GM21717 (cell line): Measurements from ENCODE around the gene TPD52L3.

Experiments used
- ATAC-seq: cut with Tn5 transposase; IDR thresholded peaks from one replicate; pipeline ENCODE4 v1.9.1; 2021; ENCODE audit warnings: mild to moderate bottlenecking, moderate library complexity; ENCODE audit not compliant: unreplicated experiment

TPD52L3 gene

DNA sequence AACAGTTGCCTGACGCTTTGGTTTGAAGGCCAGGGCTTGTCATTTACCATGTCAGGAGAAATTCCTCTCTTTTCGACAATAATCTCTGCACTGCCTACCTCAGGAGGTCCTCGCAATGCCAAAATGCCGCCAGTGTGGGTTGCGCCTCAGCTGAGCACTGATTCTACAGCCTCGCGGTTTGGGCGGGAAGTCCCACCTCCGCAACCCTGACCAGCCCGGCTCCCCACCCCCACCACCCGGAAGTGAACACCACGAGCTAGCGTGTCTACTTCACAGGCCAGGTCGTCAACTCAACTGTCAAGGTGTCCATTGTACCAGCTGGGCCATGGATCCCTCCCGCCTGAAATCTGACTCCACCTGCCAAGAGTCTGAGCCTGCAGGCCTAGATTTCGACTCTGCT, at the start of gene TPD52L3:
TPD52L3 (plus strand) TSS at position 273 of the 400 bp plus-strand sequence. CDS start 221 bp downstream, outside the sequence.
- no peak for ATAC-seq

- ATAC-seq = no peak
These were observed 26.3 kb upstream of the TPD52L3 start for GRCh38 chr9:6301858-6302257.

- ATAC-seq = no peak
These were observed 25.8 kb upstream of the TPD52L3 start for GRCh38 chr9:6302417-6302816.

- no peak for ATAC-seq
These were observed 23.9 kb upstream of the TPD52L3 start for GRCh38 chr9:6304232-6304631.

DNA sequence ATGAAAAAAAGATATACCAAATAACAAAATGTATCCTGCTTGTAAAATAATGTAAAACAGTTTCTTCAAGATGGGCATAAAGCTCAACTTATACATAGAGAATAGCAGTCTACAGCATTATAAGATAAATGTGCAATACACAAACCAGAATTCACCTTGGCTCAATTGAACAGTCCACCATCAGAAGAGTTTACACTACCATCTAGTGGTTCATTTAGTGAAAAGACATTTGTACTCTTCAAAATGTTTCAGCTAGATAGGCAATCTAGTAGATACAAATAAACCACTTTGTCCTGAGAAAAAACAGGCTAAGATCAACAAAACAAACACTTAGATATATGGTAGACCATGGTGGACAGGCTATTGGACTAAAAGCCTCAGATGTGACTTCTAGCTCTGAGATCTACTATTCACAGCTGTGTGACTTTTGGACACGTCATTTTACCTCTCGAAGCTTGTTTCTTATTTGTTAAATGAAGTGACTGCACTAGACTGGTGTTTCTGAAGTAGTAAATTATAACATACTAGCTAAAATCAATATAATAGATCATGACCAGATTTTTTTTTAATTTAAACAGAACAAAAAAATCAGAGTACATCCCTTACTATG, 22.1 kb upstream of the TPD52L3 start:
- no peak for ATAC-seq

- ATAC-seq = no peak
These were observed 20.6 kb upstream of the TPD52L3 start for GRCh38 chr9:6307551-6308096.

- no peak for ATAC-seq
These were observed 2.9 kb downstream of the TPD52L3 start for GRCh38 chr9:6330958-6331634.

GRCh38 chr9:6334305-6334704, 6.1 kb downstream of the TPD52L3 start:
- no peak for ATAC-seq

GRCh38 chr9:6348766-6349165, 20.6 kb downstream of the TPD52L3 start:
- ATAC-seq = no peak

DNA sequence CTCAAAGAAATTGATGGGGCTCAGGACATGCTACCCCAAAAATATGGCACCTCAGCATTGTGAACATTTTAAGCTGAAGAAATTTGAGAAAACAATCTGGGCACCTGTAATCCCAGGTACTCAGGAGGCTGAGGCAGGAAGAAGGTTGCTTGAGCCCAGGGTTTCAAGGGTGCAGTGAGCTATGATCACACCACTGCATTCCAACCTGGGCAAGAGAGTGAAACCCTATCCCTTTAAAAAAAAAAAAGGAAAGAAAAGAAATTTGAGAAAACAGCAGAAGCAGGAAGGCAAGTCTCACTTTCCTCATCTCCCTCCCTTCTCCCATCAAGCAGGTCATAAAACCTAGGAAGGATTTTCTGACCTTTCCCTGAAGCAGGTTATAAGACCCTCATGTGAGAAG, 23.6 kb downstream of the TPD52L3 start:
- ATAC-seq = no peak

- ATAC-seq = peak; percentile 76
These were observed 26.0 kb downstream of the TPD52L3 start for GRCh38 chr9:6354072-6354686.

DNA sequence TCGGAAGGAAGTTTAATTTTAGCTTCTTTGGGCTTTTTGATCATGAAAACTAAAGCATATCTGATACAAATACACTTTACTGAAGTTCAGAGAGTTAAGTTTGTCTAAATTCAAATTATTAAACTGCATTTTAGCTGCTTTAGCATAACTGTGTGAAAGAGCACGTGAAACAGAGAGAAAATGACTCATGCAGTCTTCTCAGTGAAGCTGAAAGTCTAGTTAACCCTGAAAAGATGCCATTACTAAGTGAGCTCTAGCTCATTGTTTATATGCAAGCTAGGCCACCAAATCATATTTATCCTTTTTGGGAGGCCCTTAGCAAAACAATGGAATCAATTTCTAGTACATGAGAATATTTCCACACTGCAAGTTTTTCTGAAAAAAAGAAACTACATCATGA, 27.6 kb downstream of the TPD52L3 start:
- ATAC-seq = peak; percentile 52

DNA sequence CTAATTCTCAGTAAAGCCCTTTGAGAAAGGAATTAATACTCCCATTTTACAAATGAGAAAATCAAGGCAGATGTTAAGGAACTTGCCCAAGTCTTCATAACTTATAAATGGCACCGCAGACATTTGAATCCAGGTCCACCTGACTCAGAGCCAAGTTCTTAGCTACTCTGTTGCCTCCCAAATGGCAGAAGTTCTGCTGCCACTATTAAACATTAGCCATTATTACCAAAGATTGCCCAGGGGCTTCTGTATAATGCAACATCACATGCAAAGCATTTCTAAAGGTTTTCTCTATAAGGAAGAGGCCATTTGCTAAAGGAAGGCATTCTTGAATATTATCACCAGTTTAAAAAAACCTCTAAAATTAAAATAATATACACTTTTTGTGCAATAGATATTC, 28.3 kb downstream of the TPD52L3 start:
- ATAC-seq = no peak

GRCh38 chr9:6356904-6357303, 28.7 kb downstream of the TPD52L3 start:
- no peak for ATAC-seq

GRCh38 chr9:6367128-6367890, 39.1 kb downstream of the TPD52L3 start:
- no peak for ATAC-seq

GRCh38 chr9:6368831-6369230, 40.7 kb downstream of the TPD52L3 start:
- ATAC-seq = no peak
